HUES48 (cell line): ENCODE data around the gene C9orf152.
A peak's percentile ranks its signal among the peaks of the same experiment; 100 is the strongest.
"Not testable (repeated sequence)": the region's sequence is repeated elsewhere in the genome, so short reads cannot be mapped to it uniquely, and the experiment has no call there.

ENCODE experiments used
- H3K27ac ChIP-seq: one replicate; pipeline ENCODE4 v1.7.0; 2013; ENCODE audit warnings: low read depth, low read length, inconsistent platforms
- H3K27me3 ChIP-seq: 2 replicates; pipeline ENCODE4 v1.6.1; 2013; ENCODE audit warnings: mild to moderate bottlenecking, low read length; ENCODE audit not compliant: control insufficient read depth, insufficient read depth
- H3K36me3 ChIP-seq: 2 replicates; pipeline ENCODE4 v1.6.1; 2013; ENCODE audit warnings: low read length; ENCODE audit not compliant: control insufficient read depth, insufficient read depth
- H3K4me1 ChIP-seq: 2 replicates; pipeline ENCODE4 v1.6.1; 2013; ENCODE audit warnings: mild to moderate bottlenecking, low read length; ENCODE audit not compliant: control insufficient read depth, insufficient read depth
- H3K4me3 ChIP-seq: 2 replicates; pipeline ENCODE4 v1.5.1; 2013; ENCODE audit warnings: mild to moderate bottlenecking, low read depth, low read length
- H3K9ac ChIP-seq: 2 replicates; pipeline ENCODE4 v1.6.1; 2013; ENCODE audit warnings: mild to moderate bottlenecking, low read depth, low read length, moderate library complexity
- H3K9me3 ChIP-seq: 2 replicates; pipeline ENCODE4 v1.6.1; 2013; ENCODE audit warnings: low read length; ENCODE audit not compliant: control insufficient read depth, insufficient read depth

The C9orf152 gene, protein sequence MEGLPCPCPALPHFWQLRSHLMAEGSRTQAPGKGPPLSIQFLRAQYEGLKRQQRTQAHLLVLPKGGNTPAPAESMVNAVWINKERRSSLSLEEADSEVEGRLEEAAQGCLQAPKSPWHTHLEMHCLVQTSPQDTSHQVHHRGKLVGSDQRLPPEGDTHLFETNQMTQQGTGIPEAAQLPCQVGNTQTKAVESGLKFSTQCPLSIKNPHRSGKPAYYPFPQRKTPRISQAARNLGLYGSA

GRCh38 chr9:110208031-110208430 is at the start of gene C9orf152:
Gene C9orf152 (minus strand): TSS chr9:110208159. CDS start chr9:110207579, 580 bp downstream.
- H3K9me3 ChIP-seq = no peaks in the 10 kb centered on the region
- H3K4me1 ChIP-seq = no peaks in the 10 kb centered on the region
- H3K27me3 ChIP-seq = no peaks in the 10 kb centered on the region
- H3K9ac ChIP-seq = no peak within 1 kb of the TSS
- H3K36me3 ChIP-seq = no peaks in the 10 kb centered on the region
- no peak within 1 kb of the TSS for H3K27ac ChIP-seq
- no peak within 1 kb of the TSS for H3K4me3 ChIP-seq

DNA sequence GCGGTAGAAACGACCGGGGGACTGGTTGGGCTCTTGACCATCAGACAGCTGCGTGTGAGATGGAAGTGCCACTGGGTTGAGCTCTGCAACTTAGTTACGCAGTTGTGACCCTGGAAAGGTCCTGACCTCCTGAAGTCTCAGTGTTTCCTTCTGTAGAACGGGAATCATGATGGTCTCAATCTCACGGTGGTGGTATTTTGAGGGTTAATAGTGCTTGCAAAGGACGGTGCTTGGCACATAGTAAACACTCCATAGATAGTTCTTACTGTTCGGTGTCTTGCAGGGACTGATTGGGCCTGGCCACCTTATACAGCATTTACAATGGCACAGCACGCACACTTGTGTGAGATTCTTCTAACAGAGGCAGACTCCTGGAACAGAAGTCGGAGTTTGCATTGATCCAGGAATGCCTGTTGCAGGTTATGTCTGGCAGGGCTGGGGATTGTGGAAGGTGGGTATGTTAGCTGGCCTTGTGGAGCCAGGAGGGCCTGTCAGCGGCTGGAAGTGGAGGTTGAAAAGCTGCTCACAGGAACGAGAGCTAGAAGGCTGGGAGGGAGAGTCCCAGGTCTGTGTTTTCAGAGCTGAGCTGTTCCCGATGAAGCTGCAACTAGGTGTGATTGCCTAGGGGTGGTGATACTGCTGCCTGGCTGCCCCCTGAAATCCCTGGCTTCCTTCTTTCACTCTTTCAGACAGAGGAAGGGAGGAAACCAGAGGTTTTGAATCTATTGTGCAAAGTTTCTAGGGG is 49.3 kb upstream of the C9orf152 start:
- peaks cover 29% of the 10 kb centered on the region for H3K4me1 ChIP-seq
- peak overlapping the region; percentile 69 for H3K27ac ChIP-seq
- no peaks in the 10 kb centered on the region for H3K9me3 ChIP-seq
- H3K27me3 ChIP-seq = no peaks in the 10 kb centered on the region
- H3K4me3 ChIP-seq = peak overlapping the region; percentile 94
- H3K36me3 ChIP-seq = no peaks in the 10 kb centered on the region
- peak overlapping the region; percentile 75 for H3K9ac ChIP-seq

GRCh38 chr9:110256380-110257096 is 48.6 kb upstream of the C9orf152 start, which contains the start of gene TXN:
Gene TXN (minus strand): TSS chr9:110256507. CDS start chr9:110256435, 72 bp downstream.
- Histone ChIP-seq H3K9me3 (no peaks in the 10 kb centered on the region), H3K27ac (peak within 1 kb of the TSS; percentile 84), H3K9ac (peak within 1 kb of the TSS; percentile 87), H3K4me1 (peaks cover 29% of the 10 kb centered on the region), H3K4me3 (peak within 1 kb of the TSS; percentile 94), H3K36me3 (no peaks in the 10 kb centered on the region), H3K27me3 (no peaks in the 10 kb centered on the region)

DNA sequence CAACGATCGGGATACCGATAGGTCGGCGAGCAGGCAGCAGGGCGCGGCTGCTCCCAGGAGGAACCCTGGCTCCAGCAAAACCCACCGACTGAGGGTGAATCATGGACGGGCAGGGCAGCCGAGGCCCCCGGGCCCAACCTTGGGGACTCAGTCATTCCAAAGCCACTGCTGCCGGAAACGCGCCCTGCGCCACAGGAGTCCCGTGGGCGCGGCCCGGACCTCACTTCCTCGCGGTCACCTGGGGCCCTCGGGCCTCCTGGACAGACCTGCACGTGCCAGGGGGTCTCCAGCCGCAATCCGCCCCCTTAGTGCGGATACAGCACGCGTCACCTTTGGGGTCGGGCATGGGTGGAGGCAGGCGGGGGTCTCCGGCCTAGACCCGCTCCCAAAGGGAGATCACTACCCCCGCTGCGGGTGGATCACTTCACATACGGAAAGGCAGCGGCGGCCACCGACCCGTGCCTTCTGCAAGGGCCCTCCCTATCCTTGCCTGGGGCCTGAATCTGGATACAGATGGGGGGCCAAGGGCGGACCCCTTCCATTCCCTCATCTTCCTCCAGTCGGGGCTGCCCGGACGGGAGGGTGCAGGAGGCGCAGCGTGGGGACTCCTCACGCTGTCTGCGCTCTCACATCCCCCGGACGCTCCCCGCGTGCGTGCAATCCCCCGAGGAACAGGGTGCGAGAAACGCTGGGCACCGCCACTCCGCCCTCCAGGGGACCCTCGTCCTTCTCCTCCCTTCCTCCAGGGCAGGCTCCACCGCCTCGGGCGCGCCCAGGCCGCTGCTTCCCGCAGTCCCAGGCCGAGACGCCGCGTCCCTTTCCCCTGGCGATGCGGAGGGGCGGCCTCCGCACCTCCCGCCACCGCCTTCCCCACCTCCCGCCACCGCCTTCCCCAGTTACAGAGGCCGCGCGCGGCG is 47.8 kb upstream of the C9orf152 start:
- H3K36me3 ChIP-seq = peaks cover 6% of the 10 kb centered on the region

GRCh38 chr9:110255034-110255462 is 47.1 kb upstream of the C9orf152 start:
- peak overlapping the region; percentile 94 for H3K4me3 ChIP-seq
- H3K27me3 ChIP-seq = no peaks in the 10 kb centered on the region
- H3K9me3 ChIP-seq = no peaks in the 10 kb centered on the region
- peaks cover 29% of the 10 kb centered on the region for H3K4me1 ChIP-seq
- peak overlapping the region; percentile 84 for H3K27ac ChIP-seq
- peak overlapping the region; percentile 87 for H3K9ac ChIP-seq
- H3K36me3 ChIP-seq = peaks cover 12% of the 10 kb centered on the region

More for the DNA sequence above, 47.8 kb upstream of the C9orf152 start:
- Histone ChIP-seq H3K4me3 (peak overlapping the region; percentile 94), H3K27me3 (no peaks in the 10 kb centered on the region), H3K9ac (peak overlapping the region; percentile 87), H3K9me3 (no peaks in the 10 kb centered on the region), H3K4me1 (peaks cover 29% of the 10 kb centered on the region), H3K27ac (peak overlapping the region; percentile 84)

DNA sequence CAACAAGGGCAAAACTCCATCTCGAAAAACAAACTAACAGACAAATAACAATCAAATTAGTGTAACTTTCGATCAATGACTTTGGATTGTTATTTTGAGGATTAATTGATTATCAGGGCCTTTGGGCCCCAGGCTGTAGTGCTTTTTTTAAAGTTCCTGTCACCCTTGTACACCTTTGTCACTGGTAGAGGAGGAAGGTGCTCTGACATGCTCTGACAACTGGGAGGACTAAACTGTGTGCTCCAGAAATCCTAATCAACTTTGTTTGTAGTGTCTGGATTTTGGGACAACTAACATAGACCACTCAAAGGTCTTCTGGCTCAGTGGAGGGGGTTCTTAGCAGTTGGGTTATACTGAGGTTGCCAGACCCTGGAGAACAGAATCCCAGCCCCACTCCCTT is 46.5 kb upstream of the C9orf152 start:
- H3K9ac ChIP-seq = no peak overlapping the region
- H3K4me1 ChIP-seq = peaks cover 29% of the 10 kb centered on the region
- H3K4me3 ChIP-seq = peak overlapping the region; percentile 94
- H3K9me3 ChIP-seq = no peaks in the 10 kb centered on the region
- no peak overlapping the region for H3K27ac ChIP-seq
- H3K36me3 ChIP-seq = peaks cover 18% of the 10 kb centered on the region
- H3K27me3 ChIP-seq = no peaks in the 10 kb centered on the region

DNA sequence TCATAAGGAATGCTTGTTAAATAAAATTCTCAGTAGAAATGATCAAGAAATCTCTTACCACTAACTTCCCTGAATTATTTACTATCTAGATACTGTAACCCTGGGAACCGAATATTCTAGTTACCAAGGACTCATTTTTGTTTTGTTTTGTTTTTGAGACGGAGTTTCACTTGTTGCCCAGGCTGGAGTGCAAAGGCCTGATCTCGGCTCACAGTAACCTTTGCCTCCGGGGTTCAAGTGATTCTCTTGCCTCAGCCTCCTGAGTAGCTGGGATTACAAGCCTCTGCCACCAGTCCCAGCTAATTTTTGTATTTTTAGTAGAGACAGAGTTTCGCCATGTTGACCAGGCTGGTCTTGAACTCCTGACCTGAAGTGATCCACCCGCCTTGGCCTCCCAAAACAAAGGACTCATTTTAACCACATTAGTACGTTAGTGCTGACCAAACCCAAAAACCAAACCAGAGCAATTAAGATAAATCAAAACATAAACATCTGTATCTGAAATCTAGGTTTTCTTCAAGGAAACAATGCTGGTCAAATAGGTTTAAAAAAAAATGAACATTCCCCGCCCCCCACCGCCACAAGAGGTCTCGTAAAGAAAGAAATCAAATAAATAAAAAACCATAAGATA is 44.7 kb upstream of the C9orf152 start:
- no peak overlapping the region for H3K4me3 ChIP-seq

DNA sequence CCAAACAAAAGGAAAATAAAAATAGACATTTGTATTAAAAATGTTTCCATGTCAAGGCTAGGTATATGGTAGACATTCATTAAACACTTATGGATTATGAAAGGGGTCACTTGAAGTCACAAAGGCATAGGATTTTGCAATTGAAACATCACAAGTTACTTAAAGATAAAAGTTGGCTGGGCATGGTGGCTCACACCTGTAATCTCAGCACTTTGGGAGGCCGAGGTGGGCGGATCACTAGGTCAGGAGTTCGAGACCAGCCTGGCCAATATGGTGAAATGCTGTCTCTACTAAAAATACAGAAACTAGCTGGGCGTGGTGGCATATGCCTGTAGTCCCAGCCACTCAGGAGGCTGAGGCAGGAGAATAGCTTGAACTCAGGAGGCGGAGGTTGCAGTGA is 43.8 kb upstream of the C9orf152 start:
- H3K9ac ChIP-seq, H3K27me3 ChIP-seq, H3K9me3 ChIP-seq, H3K4me3 ChIP-seq, H3K27ac ChIP-seq: not testable (repeated sequence)
- Histone ChIP-seq H3K4me1 (peaks cover 14% of the 10 kb centered on the region), H3K36me3 (peaks cover 42% of the 10 kb centered on the region)

More for the DNA sequence above, 44.7 kb upstream of the C9orf152 start:
- H3K36me3 ChIP-seq = peaks cover 34% of the 10 kb centered on the region
- H3K27me3 ChIP-seq = no peaks in the 10 kb centered on the region
- no peak overlapping the region for H3K27ac ChIP-seq
- peaks cover 21% of the 10 kb centered on the region for H3K4me1 ChIP-seq
- H3K9ac ChIP-seq = no peak overlapping the region
- H3K9me3 ChIP-seq = no peaks in the 10 kb centered on the region

GRCh38 chr9:110251212-110251611 is 43.3 kb upstream of the C9orf152 start:
- Histone ChIP-seq H3K36me3 (peaks cover 48% of the 10 kb centered on the region), H3K4me1 (peaks cover 14% of the 10 kb centered on the region), H3K4me3 (no peak overlapping the region), H3K9ac (no peak overlapping the region), H3K27me3 (no peaks in the 10 kb centered on the region), H3K27ac (no peak overlapping the region), H3K9me3 (no peaks in the 10 kb centered on the region)

GRCh38 chr9:110249603-110250002 is 41.6 kb upstream of the C9orf152 start:
- Histone ChIP-seq H3K4me1 (peaks cover 11% of the 10 kb centered on the region), H3K9ac (no peak overlapping the region), H3K27me3 (no peaks in the 10 kb centered on the region), H3K36me3 (peaks cover 60% of the 10 kb centered on the region), H3K9me3 (no peaks in the 10 kb centered on the region), H3K27ac (no peak overlapping the region), H3K4me3 (no peak overlapping the region)
